Measurements from ENCODE around the gene GSTK1.

GRCh38 chr7:143305423-143306070 is 42.3 kb downstream of the GSTK1 start:
- TF ChIP-seq RARB (CRISPR knock-in tag; IDR thresholded peaks at IDR 0.05) (no peak), PATZ1 (CRISPR knock-in tag; IDR thresholded peaks at IDR 0.05; ENCODE audit: borderline replicate concordance) (no peak), ARNTL (CRISPR knock-in tag; IDR thresholded peaks at IDR 0.05; ENCODE audit: borderline replicate concordance, low read depth) (no peak), ZNF8 (CRISPR knock-in tag; IDR thresholded peaks at IDR 0.05) (no peak), CREB5 (CRISPR knock-in tag; IDR thresholded peaks at IDR 0.05; ENCODE audit: low read depth) (no peak), ZNF565 (CRISPR knock-in tag; conservative IDR thresholded peaks at IDR 0.05; ENCODE audit: low read depth) (no peak), ZFP30 (CRISPR knock-in tag; IDR thresholded peaks at IDR 0.05) (no peak), TSHZ2 (CRISPR knock-in tag; IDR thresholded peaks at IDR 0.05) (no peak), CSRNP3 (CRISPR knock-in tag; IDR thresholded peaks at IDR 0.05) (no peak), POU6F1 (CRISPR knock-in tag; IDR thresholded peaks at IDR 0.05; ENCODE audit: borderline replicate concordance, low read depth) (no peak), ESRRG (CRISPR knock-in tag; IDR thresholded peaks at IDR 0.05) (no peak), ZNF70 (CRISPR knock-in tag; IDR thresholded peaks at IDR 0.05) (no peak), TCF4 (CRISPR knock-in tag; IDR thresholded peaks at IDR 0.05; ENCODE audit: borderline replicate concordance) (no peak), ZFP3 (CRISPR knock-in tag; IDR thresholded peaks at IDR 0.05) (no peak)
